Hepatocyte (in vitro differentiated cells): ENCODE data around the gene REPS2. TPM values are rescaled to one million over a fixed set of nuclear protein-coding genes. Genes with fewer than 3 reads are reported as not detected.

Experiments
- DNase-seq: peaks from one replicate; pipeline ENCODE4 v3.0.0-alpha.2; 2016; ENCODE audit warnings: low spot score
- H2AFZ ChIP-seq: fragments of 200-600 bp; sonication (generic); 2 replicates; pipeline ENCODE4 v1.6.0; 2016; ENCODE audit warnings: antibody characterized with exemption, mild to moderate bottlenecking
- H3K27ac ChIP-seq: fragments of 200-600 bp; sonication (generic); 2 replicates; pipeline ENCODE4 v1.5.1; 2016; ENCODE audit warnings: mild to moderate bottlenecking
- H3K27me3 ChIP-seq: fragments of 200-600 bp; sonication (generic); 2 replicates; pipeline ENCODE4 v1.6.1; 2016
- H3K36me3 ChIP-seq: fragments of 200-600 bp; sonication (generic); replicated peaks from 2 replicates; pipeline ENCODE4 v1.5.1; 2016; ENCODE audit warnings: low read depth; ENCODE audit not compliant: insufficient read depth
- H3K4me1 ChIP-seq: fragments of 200-600 bp; sonication (generic); 2 replicates; pipeline ENCODE4 v1.5.1; 2016; ENCODE audit warnings: mild to moderate bottlenecking, moderate library complexity; ENCODE audit not compliant: insufficient read depth
- H3K4me2 ChIP-seq: fragments of 200-600 bp; sonication (generic); 2 replicates; pipeline ENCODE4 v1.6.0; 2016
- H3K4me3 ChIP-seq: fragments of 200-600 bp; sonication (generic); 2 replicates; pipeline ENCODE4 v1.5.1; 2016; ENCODE audit warnings: mild to moderate bottlenecking
- H3K79me2 ChIP-seq: fragments of 200-600 bp; sonication (generic); 2 replicates; pipeline ENCODE4 v1.6.0; 2017; ENCODE audit warnings: mild to moderate bottlenecking
- H3K9me2 ChIP-seq: fragments of 200-600 bp; sonication (generic); replicated peaks from 2 replicates; pipeline ENCODE4 v1.6.0; 2017; ENCODE audit warnings: mild to moderate bottlenecking; ENCODE audit not compliant: insufficient read depth
- H3K9me3 ChIP-seq: fragments of 200-600 bp; sonication (generic); 2 replicates; pipeline ENCODE4 v1.5.1; 2016; ENCODE audit warnings: low read depth, mild to moderate bottlenecking
- H4K20me1 ChIP-seq: fragments of 200-600 bp; sonication (generic); 2 replicates; pipeline ENCODE4 v1.6.0; 2016; ENCODE audit warnings: mild to moderate bottlenecking; ENCODE audit not compliant: insufficient read depth, poor library complexity, severe bottlenecking
- EZH2 ChIP-seq: fragments of 200-600 bp; sonication (generic); IDR thresholded peaks from 2 replicates; pipeline ENCODE4 v1.6.1; 2016; ENCODE audit warnings: antibody characterized with exemption, mild to moderate bottlenecking, borderline replicate concordance
- EZH2phosphoT487 ChIP-seq: fragments of 200-600 bp; sonication (generic); IDR thresholded peaks from one replicate; pipeline ENCODE4 v1.6.1; 2018; ENCODE audit warnings: antibody characterized with exemption, mild to moderate bottlenecking, low read depth, moderate library complexity; ENCODE audit not compliant: unreplicated experiment, severe bottlenecking
- WGBS: methylation state at CpG from one replicate; pipeline ENCODE4 v1.1.6; 2016; ENCODE audit warnings: low lambda C conversion rate; ENCODE audit errors: missing lambda C conversion rate; 5-methylcytosine and 5-hydroxymethylcytosine counted together
- polyA plus RNA-seq: library from polyadenylated mRNA; unstranded; fragments of >200 nt; fragmentation: Nextera tagmentation; extraction: Ambion mirVana; gene quantifications from 2 replicates; pipeline ENCODE4 v1.2.1, GENCODE V29; 2016
- total RNA-seq: library from RNA; depleted of rRNA; stranded (reverse); fragments of >200 nt; gene quantifications from 2 replicates; pipeline ENCODE4 v1.2.3, GENCODE V29; 2014
- TF ChIP-seq, protein P1 (sequence below): fragments of 200-600 bp; sonication (generic); IDR thresholded peaks from 2 replicates; pipeline ENCODE4 v1.5.1; 2016; ENCODE audit warnings: antibody characterized with exemption, mild to moderate bottlenecking; ENCODE audit not compliant: poor library complexity

Gene REPS2
- total RNA-seq (3.3 and 5.0 TPM in 2 replicates), polyA plus RNA-seq (2.0 and 3.4 TPM in 2 replicates)

DNA sequence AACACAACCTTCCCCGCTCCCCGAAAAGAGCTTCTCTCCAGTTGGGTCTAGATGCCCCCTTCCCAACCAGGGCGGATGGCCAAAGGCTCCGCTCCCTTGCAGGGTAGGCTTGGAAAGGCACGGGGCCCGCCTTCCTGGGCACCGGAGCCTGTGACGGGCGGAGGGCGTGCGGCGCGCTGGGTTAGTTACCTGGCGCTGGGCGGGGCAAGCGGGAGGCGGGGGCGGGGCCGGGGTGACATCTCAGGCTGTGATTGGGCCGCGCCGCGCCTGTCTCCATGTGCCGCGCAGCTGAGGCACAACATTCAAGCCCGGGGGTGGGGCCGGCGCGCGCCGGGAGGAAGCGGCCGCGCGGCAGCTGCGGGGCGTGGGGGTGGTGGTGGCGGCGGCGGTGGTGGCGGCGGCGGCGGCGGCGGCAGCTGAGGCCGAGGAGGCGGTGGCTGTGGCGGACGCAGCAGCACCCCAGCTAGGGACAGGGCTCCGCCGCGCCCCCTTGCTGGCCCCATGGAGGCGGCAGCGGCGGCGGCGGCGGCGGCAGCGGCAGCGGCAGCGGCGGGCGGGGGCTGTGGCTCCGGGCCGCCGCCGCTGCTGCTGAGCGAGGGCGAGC is at the start of gene REPS2:
Gene REPS2, plus strand, starts transcription at position 298 of the 604 bp plus-strand sequence. Its CDS starts 204 bp downstream, at position 502.
- peaks cover 5% of the 10 kb centered on the region for H3K9me3 ChIP-seq
- no peaks in the 10 kb centered on the region for H3K9me2 ChIP-seq
- no peaks in the 10 kb centered on the region for H3K79me2 ChIP-seq
- WGBS, result 3% methylated on average over 29 of the region's 71 CpGs
- no peaks in the 10 kb centered on the region for H3K4me1 ChIP-seq
- H2AFZ ChIP-seq, result peak within 1 kb of the TSS; percentile 71
- TF ChIP-seq, protein P1, sequence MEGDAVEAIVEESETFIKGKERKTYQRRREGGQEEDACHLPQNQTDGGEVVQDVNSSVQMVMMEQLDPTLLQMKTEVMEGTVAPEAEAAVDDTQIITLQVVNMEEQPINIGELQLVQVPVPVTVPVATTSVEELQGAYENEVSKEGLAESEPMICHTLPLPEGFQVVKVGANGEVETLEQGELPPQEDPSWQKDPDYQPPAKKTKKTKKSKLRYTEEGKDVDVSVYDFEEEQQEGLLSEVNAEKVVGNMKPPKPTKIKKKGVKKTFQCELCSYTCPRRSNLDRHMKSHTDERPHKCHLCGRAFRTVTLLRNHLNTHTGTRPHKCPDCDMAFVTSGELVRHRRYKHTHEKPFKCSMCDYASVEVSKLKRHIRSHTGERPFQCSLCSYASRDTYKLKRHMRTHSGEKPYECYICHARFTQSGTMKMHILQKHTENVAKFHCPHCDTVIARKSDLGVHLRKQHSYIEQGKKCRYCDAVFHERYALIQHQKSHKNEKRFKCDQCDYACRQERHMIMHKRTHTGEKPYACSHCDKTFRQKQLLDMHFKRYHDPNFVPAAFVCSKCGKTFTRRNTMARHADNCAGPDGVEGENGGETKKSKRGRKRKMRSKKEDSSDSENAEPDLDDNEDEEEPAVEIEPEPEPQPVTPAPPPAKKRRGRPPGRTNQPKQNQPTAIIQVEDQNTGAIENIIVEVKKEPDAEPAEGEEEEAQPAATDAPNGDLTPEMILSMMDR, result no peak
- no peak for TF ChIP-seq EZH2
- TF ChIP-seq EZH2phosphoT487, result no peak
- DNase-seq, result peak; percentile 95
- H3K4me2 ChIP-seq, result peak within 1 kb of the TSS; percentile 98
- peak within 1 kb of the TSS; percentile 75 for H3K4me3 ChIP-seq
- H3K36me3 ChIP-seq, result no peaks in the 10 kb centered on the region
- H3K27ac ChIP-seq, result no peak within 1 kb of the TSS
- no peaks in the 10 kb centered on the region for H4K20me1 ChIP-seq
- peaks cover 12% of the 10 kb centered on the region for H3K27me3 ChIP-seq

DNA sequence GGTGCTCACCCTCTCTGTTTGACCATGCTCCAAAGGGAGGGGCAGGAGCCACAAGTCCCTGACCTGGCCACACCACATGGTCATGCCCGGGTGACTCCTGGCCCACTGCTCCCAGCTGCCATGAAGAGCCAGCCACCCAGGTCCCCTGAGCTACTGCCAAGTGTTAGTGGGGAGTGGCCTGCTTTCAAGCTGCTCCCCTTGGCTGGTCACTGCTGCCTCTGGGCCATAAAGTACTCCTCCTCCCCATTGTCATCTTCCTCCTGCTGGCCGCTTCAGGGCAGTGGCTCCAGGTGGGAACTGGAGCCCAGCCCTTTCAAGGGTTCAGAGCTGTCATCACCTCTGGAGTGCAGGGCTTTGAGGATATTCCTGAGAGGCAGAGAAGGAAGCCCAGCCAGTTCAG is 49.0 kb upstream of the REPS2 start:
- Histone ChIP-seq H3K4me2 (no peak overlapping the region), H3K27me3 (no peaks in the 10 kb centered on the region), H2AFZ (no peak overlapping the region), H3K79me2 (no peaks in the 10 kb centered on the region), H3K9me3 (no peaks in the 10 kb centered on the region), H3K27ac (no peak overlapping the region), H3K9me2 (no peaks in the 10 kb centered on the region), H3K4me3 (no peak overlapping the region), H3K36me3 (no peaks in the 10 kb centered on the region), H4K20me1 (no peaks in the 10 kb centered on the region), H3K4me1 (no peaks in the 10 kb centered on the region)
- TF ChIP-seq, protein P1, result no peak
- TF ChIP-seq EZH2phosphoT487 (no peak), EZH2 (no peak)
- no peak for DNase-seq
- 78% methylated on average over 2 of the region's 2 CpGs for WGBS

DNA sequence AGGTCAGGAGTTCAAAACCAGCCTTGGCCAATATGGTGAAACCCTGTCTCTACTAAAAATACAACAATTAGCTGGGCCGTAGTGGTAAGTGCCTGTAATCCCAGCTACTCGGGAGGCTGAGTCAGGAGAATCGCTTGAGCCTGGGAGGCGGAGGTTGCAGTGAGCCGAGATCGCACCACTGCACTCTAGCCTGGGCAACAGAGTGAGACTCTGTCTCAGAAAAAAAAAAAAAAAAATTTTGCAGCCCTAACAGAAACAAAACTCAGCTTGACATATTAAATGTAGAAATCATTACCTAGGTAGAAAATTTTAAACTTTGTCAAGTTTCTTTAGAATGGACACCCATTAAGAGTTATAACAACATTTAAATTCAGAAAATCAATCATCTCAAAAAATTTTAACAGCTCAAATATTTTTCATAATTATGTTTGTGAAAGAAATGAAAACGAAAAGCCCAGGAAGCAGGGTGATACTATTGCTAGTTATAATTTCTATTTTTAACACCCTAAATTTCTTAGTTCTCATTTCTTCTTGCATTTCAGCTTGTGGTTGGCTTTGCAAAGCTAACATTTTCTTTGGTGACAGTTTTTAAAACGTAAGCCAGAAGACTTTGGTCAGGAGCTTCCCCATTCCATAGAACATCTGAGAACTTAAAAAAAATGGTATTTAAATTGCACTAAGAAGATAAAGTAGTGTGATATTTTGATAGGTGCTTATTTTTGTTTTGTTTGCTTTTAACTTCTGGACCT is 43.0 kb upstream of the REPS2 start:
- Histone ChIP-seq H2AFZ (no peak overlapping the region), H3K36me3 (no peaks in the 10 kb centered on the region), H3K4me1 (no peaks in the 10 kb centered on the region), H3K9me2 (no peaks in the 10 kb centered on the region), H3K9me3 (no peaks in the 10 kb centered on the region), H3K27ac (no peak overlapping the region), H3K4me2 (no peak overlapping the region), H3K27me3 (no peaks in the 10 kb centered on the region), H3K79me2 (no peaks in the 10 kb centered on the region), H3K4me3 (no peak overlapping the region), H4K20me1 (no peaks in the 10 kb centered on the region)
- no peak for DNase-seq
- TF ChIP-seq EZH2 (no peak), EZH2phosphoT487 (no peak)
- TF ChIP-seq, protein P1, result no peak
- WGBS, result 84% methylated on average over 8 of the region's 8 CpGs
